B cell (primary cell): Measurements from ENCODE around the gene MUC5AC. TPM values are rescaled to one million over a fixed set of nuclear protein-coding genes. Genes with fewer than 3 reads are reported as not detected.

Experiments used
- ATAC-seq: fragments of 200-7000 bp; cut with Tn5 transposase; one replicate; pipeline ENCODE4 v1.10.0; 2021; ENCODE audit warnings: low read depth, mild to moderate bottlenecking, moderate number of reproducible peaks, moderate library complexity
- CTCF ChIA-PET: fragments of 350-600 bp; sonication (Branson Sonifier 250); formaldehyde crosslinking; loops from one replicate; lab custom pipeline; 2021; ENCODE audit warnings: antibody characterized with exemption, inconsistent platforms; lab: Charles Lee
- POLR2A ChIA-PET: fragments of 350-600 bp; sonication (Branson Sonifier 250); formaldehyde crosslinking; loops from one replicate; lab custom pipeline; 2021; ENCODE audit warnings: antibody characterized with exemption; lab: Charles Lee
- DNase-seq: peaks from one replicate; pipeline ENCODE4 v3.0.0; 2013
- H2AFZ ChIP-seq: 2 replicates; pipeline ENCODE4 v1.6.1; 2012; ENCODE audit warnings: mild to moderate bottlenecking, low read depth, low read length; ENCODE audit not compliant: insufficient read depth, poor library complexity, severe bottlenecking
- H3K27ac ChIP-seq, 2 donors: 1 replicate in 1 of 2; 2 replicates in 1 of 2; pipeline ENCODE4 v1.5.1; 2012 to 2013; ENCODE audit warnings: low read length in 2 of 2, mild to moderate bottlenecking in 2 of 2, moderate library complexity in 1 of 2
- H3K27me3 ChIP-seq, 4 experiments: fragments of 200-600 bp in 1 of 4; sonication (generic) in 1 of 4; replicated peaks in 1 of 4; 1 replicate in 2 of 4; 2 replicates in 2 of 4; pipeline versions ENCODE4 v1.6.1 to v1.7.0; 2013 to 2016; ENCODE audit warnings: low read length in 3 of 4, mild to moderate bottlenecking in 2 of 4, mixed read lengths in 1 of 4, moderate library complexity in 1 of 4; ENCODE audit not compliant: insufficient read depth in 4 of 4, control insufficient read depth in 3 of 4; ENCODE audit errors: control extremely low read depth in 1 of 4
- H3K36me3 ChIP-seq, 2 experiments: replicated peaks in 1 of 2; 1 replicate in 1 of 2; 2 replicates in 1 of 2; pipeline versions ENCODE4 v1.6.1 to v1.7.1; 2013; ENCODE audit warnings: low read length in 1 of 2; ENCODE audit not compliant: insufficient read depth in 2 of 2, control insufficient read depth in 1 of 2; ENCODE audit errors: control extremely low read depth in 1 of 2, extremely low read depth in 1 of 2
- H3K4me1 ChIP-seq, 2 donors: fragments of 200-600 bp in 1 of 2; sonication (generic) in 1 of 2; 1 replicate in 1 of 2; 2 replicates in 1 of 2; pipeline versions ENCODE4 v1.5.1 to v1.6.1; 2013 to 2017; ENCODE audit warnings: low read length in 2 of 2; ENCODE audit not compliant: control insufficient read depth in 2 of 2, insufficient read depth in 2 of 2
- H3K4me2 ChIP-seq: replicated peaks from 2 replicates; pipeline ENCODE3; 2012; ENCODE audit warnings: mild to moderate bottlenecking, low read depth, low read length; ENCODE audit not compliant: poor library complexity, severe bottlenecking
- H3K4me3 ChIP-seq, 5 experiments: fragments of 200-600 bp in 1 of 5; sonication (generic) in 1 of 5; 1 replicate in 3 of 5; 2 replicates in 2 of 5; pipeline versions ENCODE4 v1.5.1 to v1.7.0; 2011 to 2016; ENCODE audit warnings: low read length in 4 of 5, mild to moderate bottlenecking in 4 of 5, low read depth in 2 of 5, control low read depth in 1 of 5, moderate library complexity in 1 of 5; ENCODE audit not compliant: insufficient read depth in 1 of 5; ENCODE audit errors: control extremely low read depth in 1 of 5, extremely low read depth in 1 of 5
- H3K79me2 ChIP-seq: fragments of 200-600 bp; sonication (generic); one replicate; pipeline ENCODE4 v1.6.0; 2016; ENCODE audit warnings: low read length; ENCODE audit not compliant: control insufficient read depth, insufficient read depth
- H3K9ac ChIP-seq: fragments of 200-600 bp; sonication (generic); 2 replicates; pipeline ENCODE4 v1.6.1; 2017; ENCODE audit warnings: mild to moderate bottlenecking, low read length, moderate library complexity
- H3K9me3 ChIP-seq, 3 donors: one replicate each; pipeline versions ENCODE4 v1.6.1 to v1.7.1; 2013; ENCODE audit warnings: low read length in 2 of 3; ENCODE audit not compliant: control insufficient read depth in 2 of 3, insufficient read depth in 1 of 3; ENCODE audit errors: control extremely low read depth in 1 of 3
- H4K20me1 ChIP-seq: 2 replicates; pipeline ENCODE4 v1.6.0; 2012; ENCODE audit warnings: mild to moderate bottlenecking, low read length; ENCODE audit not compliant: insufficient read depth, control insufficient read depth, poor library complexity, severe bottlenecking
- H3K27ac Mint-ChIP-seq: one replicate; pipeline ENCODE4 v1.8.0; 2021; ENCODE audit warnings: mixed read lengths
- H3K27me3 Mint-ChIP-seq: one replicate; pipeline ENCODE4 v1.8.0; 2021; ENCODE audit warnings: mixed read lengths
- H3K4me1 Mint-ChIP-seq: one replicate; pipeline ENCODE4 v1.8.0; 2021; ENCODE audit warnings: mixed read lengths
- H3K4me3 Mint-ChIP-seq: one replicate; pipeline ENCODE4 v1.8.0; 2021; ENCODE audit warnings: mixed read lengths
- H3K9me3 Mint-ChIP-seq: one replicate; pipeline ENCODE4 v1.8.0; 2022; ENCODE audit warnings: mixed read lengths; ENCODE audit not compliant: insufficient read depth
- EZH2 ChIP-seq: IDR thresholded peaks from 2 replicates; pipeline ENCODE4 v1.6.1; 2012; ENCODE audit warnings: borderline replicate concordance, low read depth, mild to moderate bottlenecking, moderate library complexity, low read length; ENCODE audit not compliant: insufficient read depth, poor library complexity, severe bottlenecking
- WGBS: methylation state at CpG from one replicate; pipeline ENCODE4 v1.1.5; 2013; ENCODE audit warnings: missing lambda C conversion rate; ENCODE audit not compliant: insufficient coverage; 5-methylcytosine and 5-hydroxymethylcytosine counted together
- intact Hi-C: fragments of 100-400 bp; cut with micrococcal nuclease; formaldehyde crosslinking; loops from one replicate; pipeline ENCODE4 v1.10.0; 2022
- polyA plus RNA-seq: library from polyadenylated mRNA; depleted of rRNA; stranded (reverse); fragments of >200 nt; gene quantifications from 2 replicates; pipeline ENCODE4 v1.2.3, GENCODE V29; 2012
- total RNA-seq, 2 donors: library from RNA; stranded (reverse); fragments of 120-200 nt in 1 of 2; gene quantifications; 1 replicate in 1 of 2; 2 replicates in 1 of 2; pipeline versions ENCODE4 v1.2.3 to v1.2.4, GENCODE V29; 2013 to 2022
- TF ChIP-seq, protein P1 (sequence below): fragments of 200-600 bp; IDR thresholded peaks from one replicate; pipeline ENCODE4 v1.8.0; 2022; ENCODE audit warnings: antibody characterized with exemption, mild to moderate bottlenecking

The MUC5AC gene
- total and polyA plus RNA-seq, 2 donors (not counting 1 experiment from before 2014, with no cell fraction given), result not detected

DNA sequence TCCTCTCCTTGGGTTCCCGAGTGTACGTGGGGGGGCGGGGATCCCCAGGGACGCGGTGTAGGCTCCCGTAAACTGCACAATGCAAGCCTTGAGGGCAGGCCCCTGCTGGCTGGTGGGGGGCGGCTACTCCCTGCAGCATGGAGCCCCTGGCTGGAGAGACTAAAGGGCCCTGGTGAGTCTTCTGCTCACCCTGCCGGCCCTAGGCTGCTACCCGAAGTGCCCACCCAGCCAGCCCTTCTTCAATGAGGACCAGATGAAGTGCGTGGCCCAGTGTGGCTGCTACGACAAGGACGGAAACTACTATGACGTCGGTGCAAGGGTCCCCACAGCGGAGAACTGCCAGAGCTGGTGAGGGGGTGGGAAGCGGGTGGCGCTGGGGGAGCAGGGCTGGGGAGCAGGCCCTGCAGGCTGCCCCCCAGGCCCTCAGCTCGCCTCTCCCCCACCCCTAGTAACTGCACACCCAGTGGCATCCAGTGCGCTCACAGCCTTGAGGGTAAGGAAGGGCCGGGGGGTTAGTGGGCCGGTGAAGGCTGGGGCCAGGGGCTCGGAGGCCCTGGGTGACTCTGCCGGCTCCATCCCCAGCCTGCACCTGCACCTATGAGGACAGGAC is 81.9 kb downstream of the MUC5AC start:
- Histone ChIP-seq H3K27me3 (no peaks in the 10 kb centered on the region), H3K9ac (no peak overlapping the region), H3K36me3 (no peaks in the 10 kb centered on the region), H3K27ac (no peak overlapping the region), H3K4me2 (no peak overlapping the region), H2AFZ (no peak overlapping the region), H3K9me3 (peaks cover 0 to 9% (median 0%) of the 10 kb centered on the region in 3 donors), H3K4me3 (no peak overlapping the region), H3K79me2 (no peaks in the 10 kb centered on the region), H3K4me1 (no peaks in the 10 kb centered on the region), H4K20me1 (no peaks in the 10 kb centered on the region)
- ChIA-PET CTCF (no interaction called here), POLR2A (no interaction called here)
- TF ChIP-seq, protein P1, sequence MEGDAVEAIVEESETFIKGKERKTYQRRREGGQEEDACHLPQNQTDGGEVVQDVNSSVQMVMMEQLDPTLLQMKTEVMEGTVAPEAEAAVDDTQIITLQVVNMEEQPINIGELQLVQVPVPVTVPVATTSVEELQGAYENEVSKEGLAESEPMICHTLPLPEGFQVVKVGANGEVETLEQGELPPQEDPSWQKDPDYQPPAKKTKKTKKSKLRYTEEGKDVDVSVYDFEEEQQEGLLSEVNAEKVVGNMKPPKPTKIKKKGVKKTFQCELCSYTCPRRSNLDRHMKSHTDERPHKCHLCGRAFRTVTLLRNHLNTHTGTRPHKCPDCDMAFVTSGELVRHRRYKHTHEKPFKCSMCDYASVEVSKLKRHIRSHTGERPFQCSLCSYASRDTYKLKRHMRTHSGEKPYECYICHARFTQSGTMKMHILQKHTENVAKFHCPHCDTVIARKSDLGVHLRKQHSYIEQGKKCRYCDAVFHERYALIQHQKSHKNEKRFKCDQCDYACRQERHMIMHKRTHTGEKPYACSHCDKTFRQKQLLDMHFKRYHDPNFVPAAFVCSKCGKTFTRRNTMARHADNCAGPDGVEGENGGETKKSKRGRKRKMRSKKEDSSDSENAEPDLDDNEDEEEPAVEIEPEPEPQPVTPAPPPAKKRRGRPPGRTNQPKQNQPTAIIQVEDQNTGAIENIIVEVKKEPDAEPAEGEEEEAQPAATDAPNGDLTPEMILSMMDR, result no peak
- no peak for TF ChIP-seq EZH2
- 92% methylated on average over 20 of the region's 23 CpGs for WGBS
- intact Hi-C loops, result no loop called here
- Mint-ChIP-seq H3K4me1 (no peaks in the 10 kb centered on the region), H3K9me3 (no peaks in the 10 kb centered on the region), H3K27ac (no peak overlapping the region), H3K27me3 (no peaks in the 10 kb centered on the region), H3K4me3 (no peak overlapping the region)
- DNase-seq (no peak), ATAC-seq (no peak)

DNA sequence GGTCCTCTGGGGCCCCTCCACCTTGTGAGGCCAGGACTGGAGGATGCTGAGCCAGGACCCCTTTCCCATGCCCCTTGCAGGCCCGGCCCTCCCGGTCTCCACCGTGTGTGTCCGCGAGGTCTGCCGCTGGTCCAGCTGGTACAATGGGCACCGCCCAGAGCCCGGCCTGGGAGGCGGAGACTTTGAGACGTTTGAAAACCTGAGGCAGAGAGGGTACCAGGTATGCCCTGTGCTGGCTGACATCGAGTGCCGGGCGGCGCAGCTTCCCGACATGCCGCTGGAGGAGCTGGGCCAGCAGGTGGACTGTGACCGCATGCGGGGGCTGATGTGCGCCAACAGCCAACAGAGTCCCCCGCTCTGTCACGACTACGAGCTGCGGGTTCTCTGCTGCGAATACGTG is 83.0 kb downstream of the MUC5AC start:
- H3K4me1 ChIP-seq, result no peaks in the 10 kb centered on the region
- no peak overlapping the region for H2AFZ ChIP-seq
- H3K4me3 Mint-ChIP-seq, result no peak overlapping the region
- no peaks in the 10 kb centered on the region for H3K79me2 ChIP-seq
- H4K20me1 ChIP-seq, result no peaks in the 10 kb centered on the region
- TF ChIP-seq EZH2, result no peak
- TF ChIP-seq, protein P1, result no peak
- ATAC-seq, result no peak
- 97% methylated on average over 25 of the region's 25 CpGs for WGBS
- no peak overlapping the region for H3K4me2 ChIP-seq
- H3K27me3 ChIP-seq, result no peaks in the 10 kb centered on the region
- no peak overlapping the region for H3K27ac ChIP-seq
- H3K36me3 ChIP-seq, result no peaks in the 10 kb centered on the region
- H3K4me3 ChIP-seq, result no peak overlapping the region
- no peaks in the 10 kb centered on the region for H3K9me3 Mint-ChIP-seq
- H3K27me3 Mint-ChIP-seq, result no peaks in the 10 kb centered on the region
- intact Hi-C loops, result no loop called here
- ChIA-PET POLR2A (no interaction called here), CTCF (no interaction called here)
- no peak overlapping the region for H3K9ac ChIP-seq
- DNase-seq, result no peak
- H3K9me3 ChIP-seq, result peaks cover 0 to 12% (median 0%) of the 10 kb centered on the region in 3 donors
- no peaks in the 10 kb centered on the region for H3K4me1 Mint-ChIP-seq
- H3K27ac Mint-ChIP-seq, result no peak overlapping the region
